ENCODE measurements around the gene HIBADH.

HIBADH gene

GRCh38 chr7:27671675-27672074 is 9.0 kb upstream of the HIBADH start:
- ChIA-PET POLR2A (no interaction called here), CTCF (no interaction called here)
- DNase-seq (ENCODE audit: extremely low spot score) = no peak
- no peak for TF ChIP-seq CTCF (IDR thresholded peaks at IDR 0.05; ENCODE audit: control extremely low read depth, extremely low read depth, low read depth, missing control alignments)

- DNase-seq (ENCODE audit: extremely low spot score) = no peak
- no peak for TF ChIP-seq CTCF (IDR thresholded peaks at IDR 0.05; ENCODE audit: control extremely low read depth, extremely low read depth, low read depth, missing control alignments)
- POLR2A ChIA-PET = no interaction called here
- CTCF ChIA-PET = no interaction called here
These were observed 8.0 kb upstream of the HIBADH start for GRCh38 chr7:27670676-27671075.

- ChIA-PET POLR2A (no interaction called here), CTCF (no interaction called here)
- DNase-seq (ENCODE audit: extremely low spot score) = no peak
- TF ChIP-seq CTCF (IDR thresholded peaks at IDR 0.05; ENCODE audit: control extremely low read depth, extremely low read depth, low read depth, missing control alignments) = no peak
These were observed 7.5 kb upstream of the HIBADH start for GRCh38 chr7:27670177-27670576.

GRCh38 chr7:27665531-27665930 is 2.8 kb upstream of the HIBADH start:
- ChIA-PET POLR2A (no interaction called here), CTCF (interaction anchor here (1.1 kb wide), 1 partner anchor 75 kb away, joined by 3 read pairs; no protein-coding TSS in a partner anchor)
- DNase-seq (ENCODE audit: extremely low spot score) = no peak
- no peak for TF ChIP-seq CTCF (IDR thresholded peaks at IDR 0.05; ENCODE audit: control extremely low read depth, extremely low read depth, low read depth, missing control alignments)

GRCh38 chr7:27663989-27664331 is 1.3 kb upstream of the HIBADH start:
- TF ChIP-seq CTCF (IDR thresholded peaks at IDR 0.05; ENCODE audit: control extremely low read depth, extremely low read depth, low read depth, missing control alignments) = no peak
- ChIA-PET CTCF (no interaction called here), POLR2A (no interaction called here)
- DNase-seq (ENCODE audit: extremely low spot score) = no peak

- no peak for TF ChIP-seq CTCF (IDR thresholded peaks at IDR 0.05; ENCODE audit: control extremely low read depth, extremely low read depth, low read depth, missing control alignments)
- POLR2A ChIA-PET = interaction anchor here (0.9 kb wide), 1 partner anchor 78 kb away, joined by 3 read pairs; the partner anchor contains the start of gene TAX1BP1
- peak; percentile 38 for DNase-seq (ENCODE audit: extremely low spot score)
- CTCF ChIA-PET = interaction anchor here (0.8 kb wide), 2 partner anchors 41 to 79 kb away, joined by 3 read pairs; no protein-coding TSS in a partner anchor
These were observed 733 bp downstream of the HIBADH start for GRCh38 chr7:27661811-27662489.

Data from GM10248 (cell line).